ENCODE results near the gene SLC16A14. TPM values are rescaled to one million over a fixed set of nuclear protein-coding genes. Genes with fewer than 3 reads are reported as not detected.

The SLC16A14 gene
- total RNA-seq, 1 donor = 1.4 TPM

DNA sequence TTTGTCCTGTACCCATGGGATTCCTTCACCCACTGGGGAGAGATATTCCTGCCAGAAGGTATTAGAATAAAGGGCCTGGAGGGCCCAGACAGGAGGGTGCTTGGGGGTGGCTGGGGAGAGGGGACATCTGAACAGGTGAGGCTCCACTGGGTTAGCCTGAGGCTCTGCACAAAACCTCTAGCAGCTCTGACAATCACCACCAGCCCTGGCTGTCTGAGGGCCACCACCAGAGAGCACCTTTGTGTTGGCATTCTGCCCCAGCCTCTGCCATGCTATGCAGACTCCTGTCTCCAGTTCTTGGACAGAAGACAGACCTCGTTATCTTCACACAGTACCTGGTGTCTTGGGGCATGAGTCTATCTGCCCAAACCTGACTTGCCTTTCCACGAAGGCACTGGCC, 25.3 kb downstream of the SLC16A14 start:
- DNase-seq (ENCODE audit: low read depth) = no peak
- TF ChIP-seq, protein P1, sequence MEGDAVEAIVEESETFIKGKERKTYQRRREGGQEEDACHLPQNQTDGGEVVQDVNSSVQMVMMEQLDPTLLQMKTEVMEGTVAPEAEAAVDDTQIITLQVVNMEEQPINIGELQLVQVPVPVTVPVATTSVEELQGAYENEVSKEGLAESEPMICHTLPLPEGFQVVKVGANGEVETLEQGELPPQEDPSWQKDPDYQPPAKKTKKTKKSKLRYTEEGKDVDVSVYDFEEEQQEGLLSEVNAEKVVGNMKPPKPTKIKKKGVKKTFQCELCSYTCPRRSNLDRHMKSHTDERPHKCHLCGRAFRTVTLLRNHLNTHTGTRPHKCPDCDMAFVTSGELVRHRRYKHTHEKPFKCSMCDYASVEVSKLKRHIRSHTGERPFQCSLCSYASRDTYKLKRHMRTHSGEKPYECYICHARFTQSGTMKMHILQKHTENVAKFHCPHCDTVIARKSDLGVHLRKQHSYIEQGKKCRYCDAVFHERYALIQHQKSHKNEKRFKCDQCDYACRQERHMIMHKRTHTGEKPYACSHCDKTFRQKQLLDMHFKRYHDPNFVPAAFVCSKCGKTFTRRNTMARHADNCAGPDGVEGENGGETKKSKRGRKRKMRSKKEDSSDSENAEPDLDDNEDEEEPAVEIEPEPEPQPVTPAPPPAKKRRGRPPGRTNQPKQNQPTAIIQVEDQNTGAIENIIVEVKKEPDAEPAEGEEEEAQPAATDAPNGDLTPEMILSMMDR (IDR thresholded peaks at IDR 0.05; ENCODE audit: insufficient read depth, low read length) = no peak
- H3K4me3 ChIP-seq (ENCODE audit: low read depth, low read length) = no peak overlapping the region

DNA sequence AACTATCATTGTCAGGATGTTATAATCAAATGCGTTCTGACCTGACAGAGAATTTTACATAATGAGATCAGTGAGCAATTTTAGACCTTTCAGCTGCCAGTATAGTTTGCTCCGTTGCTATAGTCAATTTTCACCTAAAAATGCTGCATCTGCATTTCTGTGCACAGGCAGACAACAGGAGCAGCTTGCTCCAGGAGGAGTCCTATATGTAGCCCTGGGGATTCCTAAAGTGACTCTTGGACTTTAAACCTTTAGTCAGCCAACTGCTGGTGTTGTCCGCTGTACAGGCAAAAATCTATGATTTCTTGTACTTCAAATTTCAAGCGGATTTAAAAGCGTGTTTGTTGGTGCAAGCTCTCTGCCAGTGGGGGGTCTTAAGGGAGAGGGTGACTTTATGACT, 25.7 kb downstream of the SLC16A14 start:
- TF ChIP-seq, protein P1 (IDR thresholded peaks at IDR 0.05; ENCODE audit: insufficient read depth, low read length) = no peak
- DNase-seq (ENCODE audit: low read depth) = no peak
- H3K4me3 ChIP-seq (ENCODE audit: low read depth, low read length) = no peak overlapping the region

DNA sequence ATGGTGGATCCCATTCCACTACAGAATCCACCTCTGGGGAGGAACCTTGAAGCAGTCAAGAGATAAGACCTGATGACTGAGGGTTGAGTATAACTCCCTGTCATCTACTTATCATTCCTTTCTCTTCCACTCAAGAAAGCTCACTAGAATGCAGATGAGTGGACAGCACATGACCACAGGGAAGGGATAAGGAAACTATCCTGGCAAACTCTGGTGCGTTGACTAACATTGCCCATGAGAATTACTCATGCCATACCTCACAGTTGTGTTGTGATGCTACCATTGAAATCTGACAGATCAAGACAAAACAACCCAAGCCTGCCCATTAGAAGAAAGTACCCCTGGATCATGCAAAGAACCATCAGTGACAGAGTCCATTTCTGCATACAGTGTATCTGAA, 26.5 kb downstream of the SLC16A14 start:
- DNase-seq (ENCODE audit: low read depth) = peak; percentile 44
- no peak overlapping the region for H3K4me3 ChIP-seq (ENCODE audit: low read depth, low read length)
- TF ChIP-seq, protein P1 (IDR thresholded peaks at IDR 0.05; ENCODE audit: insufficient read depth, low read length) = no peak

DNA sequence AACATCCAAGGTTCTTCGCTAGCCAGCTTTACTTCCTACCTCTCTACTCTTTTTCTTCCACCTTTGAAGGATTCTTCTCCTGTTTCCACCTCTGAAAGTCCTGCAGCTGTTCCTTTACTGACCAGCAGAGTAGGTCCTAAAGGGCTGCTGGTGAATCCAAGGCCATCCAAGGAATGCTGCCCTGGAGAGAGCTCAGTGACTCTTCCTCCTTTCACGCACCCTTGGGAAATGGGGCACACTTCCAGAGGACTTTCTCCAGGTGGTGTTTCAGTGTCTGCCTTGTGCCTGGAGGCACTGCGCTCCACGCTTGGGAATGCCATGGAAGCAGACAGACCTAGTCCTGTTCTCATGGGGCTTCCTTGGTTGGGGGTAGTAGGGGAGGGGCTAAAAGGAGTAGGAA, 45.4 kb downstream of the SLC16A14 start:
- TF ChIP-seq, protein P1 (IDR thresholded peaks at IDR 0.05; ENCODE audit: insufficient read depth, low read length) = no peak
- H3K4me3 ChIP-seq (ENCODE audit: low read depth, low read length) = no peak overlapping the region
- no peak for DNase-seq (ENCODE audit: low read depth)

DNA sequence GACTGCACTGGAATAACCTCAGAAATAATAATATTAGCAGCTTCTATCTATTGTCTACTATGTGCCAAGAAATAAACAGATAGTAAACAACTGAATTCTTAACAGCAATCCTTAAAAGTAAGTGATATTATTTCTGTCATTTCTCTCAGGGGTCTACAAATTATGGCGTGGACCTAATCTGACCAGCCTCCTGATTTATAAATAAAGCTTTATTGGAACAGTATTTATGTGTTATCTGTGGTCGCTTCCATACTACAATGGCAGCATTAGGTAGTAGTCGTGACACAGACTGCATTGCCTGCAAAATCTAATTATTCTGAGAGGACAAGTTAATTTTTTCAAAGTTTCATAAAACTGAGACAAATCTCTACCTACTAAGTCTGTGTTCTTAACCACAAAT, 49.0 kb downstream of the SLC16A14 start:
- no peak for DNase-seq (ENCODE audit: low read depth)
- H3K4me3 ChIP-seq (ENCODE audit: low read depth, low read length) = no peak overlapping the region
- TF ChIP-seq, protein P1 (IDR thresholded peaks at IDR 0.05; ENCODE audit: insufficient read depth, low read length) = no peak

DNA sequence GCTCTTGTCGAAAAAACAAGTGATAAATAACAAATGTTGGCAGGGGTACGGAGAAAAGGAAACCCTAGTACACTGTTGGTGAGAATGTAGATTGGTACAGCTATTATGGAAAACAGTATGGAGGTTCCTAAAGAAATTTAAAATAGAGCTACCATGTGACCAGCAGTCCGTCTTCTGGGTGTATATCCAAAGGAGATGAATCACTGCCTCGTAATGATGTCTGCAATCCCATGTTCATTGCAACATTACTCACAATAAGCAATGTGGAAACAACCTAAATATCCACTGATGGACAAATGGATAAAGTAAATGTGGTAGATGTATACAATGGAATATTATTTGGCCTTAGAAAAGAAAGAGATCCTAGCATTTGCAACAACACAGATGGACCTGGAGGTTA, 50.6 kb downstream of the SLC16A14 start:
- peak; percentile 72 for DNase-seq (ENCODE audit: low read depth)
- no peak overlapping the region for H3K4me3 ChIP-seq (ENCODE audit: low read depth, low read length)
- TF ChIP-seq, protein P1 (IDR thresholded peaks at IDR 0.05; ENCODE audit: insufficient read depth, low read length) = no peak

DNA sequence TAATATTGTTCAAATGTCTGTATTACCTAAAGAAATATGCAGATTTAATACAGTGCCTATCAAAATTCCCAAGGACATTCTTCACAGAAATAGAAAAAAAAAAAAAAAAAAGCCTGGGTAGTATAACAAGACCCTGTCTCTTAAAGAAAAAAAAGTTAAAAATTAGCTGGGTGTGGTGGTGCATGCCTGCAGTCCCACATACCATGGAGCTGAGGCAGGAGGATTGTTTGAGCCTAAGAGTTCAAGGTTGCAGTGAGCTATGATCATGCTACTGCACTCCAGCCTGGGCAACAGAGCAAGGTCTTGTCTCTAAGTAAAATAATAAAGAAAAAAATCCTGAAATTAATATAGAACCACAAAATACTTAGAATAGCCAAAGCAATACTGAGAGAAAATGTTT, 51.9 kb downstream of the SLC16A14 start:
- no peak for DNase-seq (ENCODE audit: low read depth)
- H3K4me3 ChIP-seq (ENCODE audit: low read depth, low read length) = no peak overlapping the region
- TF ChIP-seq, protein P1 (IDR thresholded peaks at IDR 0.05; ENCODE audit: insufficient read depth, low read length) = no peak

Measured in fibroblast of the aortic adventitia (primary cell).